ENCODE data around the gene BARD1.

- TF ChIP-seq CTCF (IDR thresholded peaks at IDR 0.05; ENCODE audit: low read length) (no peak), EZH2 (IDR thresholded peaks at IDR 0.05; ENCODE audit: borderline replicate concordance, low read length) (no peak)
Observed at GRCh38 chr2:214853906-214854305, 44.4 kb upstream of the BARD1 start.

Data from OCI-LY1 (cell line).